Activated CD4-positive, alpha-beta T cell treated with anti-CD3 and anti-CD28 coated beads, Interleukin-2, amount 10 ng/mL, durations not matched to agents 24 days and 14 days (primary cell): ENCODE measurements around the gene PRKG1. TPM values are rescaled to one million over a fixed set of nuclear protein-coding genes. Genes with fewer than 3 reads are reported as not detected.

Source experiments
- DNase-seq: peaks from one replicate; pipeline ENCODE4 v3.0.0; 2022
- H3K27ac Mint-ChIP-seq: one replicate; pipeline ENCODE4 v1.8.0; 2022; ENCODE audit warnings: mild to moderate bottlenecking, mixed read lengths
- H3K27me3 Mint-ChIP-seq: one replicate; pipeline ENCODE4 v1.8.0; 2022; ENCODE audit warnings: mixed read lengths
- H3K36me3 Mint-ChIP-seq: one replicate; pipeline ENCODE4 v1.8.0; 2022; ENCODE audit warnings: low read depth, mild to moderate bottlenecking, mixed read lengths
- H3K4me1 Mint-ChIP-seq: one replicate; pipeline ENCODE4 v1.8.0; 2021; ENCODE audit warnings: mixed read lengths
- H3K4me3 Mint-ChIP-seq: one replicate; pipeline ENCODE4 v1.8.0; 2022; ENCODE audit warnings: mild to moderate bottlenecking, moderate library complexity, mixed read lengths
- H3K9me3 Mint-ChIP-seq: one replicate; pipeline ENCODE4 v1.8.0; 2021; ENCODE audit warnings: mixed read lengths
- intact Hi-C: fragments of 100-400 bp; cut with micrococcal nuclease; formaldehyde crosslinking; loops from one replicate; pipeline ENCODE4 v1.15.1; 2023
- total RNA-seq: library from RNA; stranded (reverse); gene quantifications from 2 replicates; pipeline ENCODE4 v1.2.3, GENCODE V29; 2022

Gene PRKG1
- total RNA-seq, 1 donor from 2014 or later = not detected

DNA sequence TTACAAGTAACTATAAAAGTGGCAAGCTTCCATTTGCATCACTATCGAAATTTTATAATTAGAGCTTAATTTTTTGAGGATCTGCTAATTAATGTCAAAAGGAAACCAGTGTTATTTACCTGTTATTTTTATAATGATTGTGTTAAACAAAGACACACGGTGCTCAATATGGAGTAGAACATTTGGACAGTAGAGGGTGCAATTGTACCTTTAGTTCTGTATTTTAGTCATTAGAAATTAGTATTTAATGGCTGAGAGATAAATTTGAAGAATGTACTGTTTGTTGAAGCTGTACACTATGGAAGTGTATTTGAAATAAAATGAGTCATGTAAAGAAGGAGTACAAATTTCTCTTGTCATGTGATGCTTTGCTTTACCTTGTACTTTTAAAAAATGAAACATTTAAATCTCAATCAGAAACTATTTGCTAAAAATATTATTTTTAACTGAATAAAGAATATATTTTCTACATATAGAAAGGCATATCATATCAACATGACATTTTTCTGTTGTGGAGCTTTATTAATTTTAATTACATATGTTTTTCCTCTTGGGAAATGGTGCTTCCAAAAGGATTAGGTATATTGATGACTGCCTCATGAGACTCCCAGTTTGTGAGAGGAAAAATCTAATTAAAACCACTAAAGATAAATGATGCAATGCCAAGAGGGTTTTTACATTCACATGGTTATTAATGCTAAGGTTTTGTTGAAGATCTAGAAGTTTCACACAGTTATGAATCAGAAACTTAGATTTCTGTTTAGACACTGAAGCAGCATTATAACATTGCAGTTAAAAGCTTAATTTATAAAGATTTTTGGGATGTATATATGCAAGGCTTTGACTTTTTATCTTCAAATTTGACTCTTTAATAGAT lies 10.4 kb upstream of the PRKG1 start:
- no peak for DNase-seq
- no peaks in the 10 kb centered on the region for H3K36me3 Mint-ChIP-seq
- peaks cover 7% of the 10 kb centered on the region for H3K27me3 Mint-ChIP-seq
- no peaks in the 10 kb centered on the region for H3K9me3 Mint-ChIP-seq
- no peaks in the 10 kb centered on the region for H3K4me1 Mint-ChIP-seq
- H3K4me3 Mint-ChIP-seq = no peak overlapping the region
- intact Hi-C loops = no loop called here
- H3K27ac Mint-ChIP-seq = no peak overlapping the region

DNA sequence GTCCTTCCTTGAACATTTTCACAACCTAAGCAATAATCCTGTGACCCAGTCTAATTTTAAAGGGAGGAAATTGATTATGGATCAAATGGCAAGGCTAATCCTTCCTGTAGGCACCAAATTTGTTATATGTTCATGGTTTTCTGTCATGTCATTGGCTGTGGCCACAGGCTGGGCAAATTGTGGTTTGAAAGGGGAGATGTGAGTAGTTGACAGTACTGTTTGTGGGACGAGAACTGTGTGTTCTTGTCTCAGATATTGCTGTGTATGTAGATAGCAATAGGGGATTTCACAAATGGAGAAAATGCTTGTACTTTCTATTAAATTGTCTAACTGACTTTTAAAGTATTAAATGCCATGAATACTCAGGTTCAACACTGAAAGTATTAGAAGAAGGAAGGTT lies 8.1 kb upstream of the PRKG1 start:
- intact Hi-C loops = no loop called here
- Mint-ChIP-seq H3K27ac (no peak overlapping the region), H3K4me3 (no peak overlapping the region), H3K27me3 (peaks cover 9% of the 10 kb centered on the region), H3K4me1 (no peaks in the 10 kb centered on the region), H3K36me3 (no peaks in the 10 kb centered on the region), H3K9me3 (no peaks in the 10 kb centered on the region)
- no peak for DNase-seq

DNA sequence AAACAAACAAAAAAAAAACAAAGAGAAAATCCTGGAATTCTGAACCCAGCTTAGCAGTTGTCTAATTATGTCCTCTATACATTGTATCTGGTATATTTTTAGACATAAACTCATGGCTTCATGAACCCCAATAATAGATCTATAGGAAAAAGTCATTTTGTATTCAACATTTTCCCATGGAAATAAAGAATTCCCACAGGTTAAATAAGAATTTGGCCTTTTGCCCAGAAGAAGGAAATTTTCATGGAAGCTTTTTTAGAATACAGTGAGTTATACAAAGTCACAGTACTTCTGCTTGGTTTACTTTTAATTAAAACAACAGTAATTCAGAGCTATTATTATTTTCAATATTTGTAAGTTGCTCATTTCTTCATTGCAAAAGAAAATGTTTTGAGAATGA lies 2.1 kb upstream of the PRKG1 start:
- Mint-ChIP-seq H3K9me3 (no peaks in the 10 kb centered on the region), H3K4me1 (peaks cover 5% of the 10 kb centered on the region), H3K27ac (no peak overlapping the region), H3K36me3 (no peaks in the 10 kb centered on the region), H3K4me3 (no peak overlapping the region), H3K27me3 (peaks cover 40% of the 10 kb centered on the region)
- intact Hi-C loops = no loop called here
- no peak for DNase-seq

DNA sequence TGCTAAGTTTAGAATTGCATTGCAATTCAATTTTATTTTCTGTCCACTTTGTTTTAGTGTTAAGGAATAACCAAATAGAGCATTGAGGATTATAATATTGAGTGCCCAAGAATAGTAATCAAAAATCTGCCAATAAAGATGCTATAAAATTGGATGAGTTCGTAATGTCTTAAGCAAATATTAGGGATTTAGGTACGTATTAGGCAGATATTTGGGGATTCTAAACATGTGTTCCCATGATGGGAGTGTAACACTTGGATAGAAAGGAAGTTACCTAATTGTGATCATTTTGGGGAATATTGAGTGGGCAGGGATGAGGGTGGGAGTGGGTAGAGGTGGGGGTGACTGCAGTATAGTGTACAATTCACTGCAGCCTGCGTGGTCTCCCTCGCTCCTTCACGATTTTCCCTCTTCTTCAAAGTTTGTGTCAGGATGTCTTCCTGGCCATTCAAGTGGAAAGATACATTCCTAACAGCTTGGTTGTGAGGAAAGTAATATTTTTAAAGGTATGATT lies 1.3 kb upstream of the PRKG1 start:
- no peaks in the 10 kb centered on the region for H3K36me3 Mint-ChIP-seq
- intact Hi-C loops = no loop called here
- no peak overlapping the region for H3K27ac Mint-ChIP-seq
- no peaks in the 10 kb centered on the region for H3K9me3 Mint-ChIP-seq
- H3K4me3 Mint-ChIP-seq = no peak overlapping the region
- DNase-seq = no peak
- peaks cover 42% of the 10 kb centered on the region for H3K27me3 Mint-ChIP-seq
- H3K4me1 Mint-ChIP-seq = peaks cover 5% of the 10 kb centered on the region

DNA sequence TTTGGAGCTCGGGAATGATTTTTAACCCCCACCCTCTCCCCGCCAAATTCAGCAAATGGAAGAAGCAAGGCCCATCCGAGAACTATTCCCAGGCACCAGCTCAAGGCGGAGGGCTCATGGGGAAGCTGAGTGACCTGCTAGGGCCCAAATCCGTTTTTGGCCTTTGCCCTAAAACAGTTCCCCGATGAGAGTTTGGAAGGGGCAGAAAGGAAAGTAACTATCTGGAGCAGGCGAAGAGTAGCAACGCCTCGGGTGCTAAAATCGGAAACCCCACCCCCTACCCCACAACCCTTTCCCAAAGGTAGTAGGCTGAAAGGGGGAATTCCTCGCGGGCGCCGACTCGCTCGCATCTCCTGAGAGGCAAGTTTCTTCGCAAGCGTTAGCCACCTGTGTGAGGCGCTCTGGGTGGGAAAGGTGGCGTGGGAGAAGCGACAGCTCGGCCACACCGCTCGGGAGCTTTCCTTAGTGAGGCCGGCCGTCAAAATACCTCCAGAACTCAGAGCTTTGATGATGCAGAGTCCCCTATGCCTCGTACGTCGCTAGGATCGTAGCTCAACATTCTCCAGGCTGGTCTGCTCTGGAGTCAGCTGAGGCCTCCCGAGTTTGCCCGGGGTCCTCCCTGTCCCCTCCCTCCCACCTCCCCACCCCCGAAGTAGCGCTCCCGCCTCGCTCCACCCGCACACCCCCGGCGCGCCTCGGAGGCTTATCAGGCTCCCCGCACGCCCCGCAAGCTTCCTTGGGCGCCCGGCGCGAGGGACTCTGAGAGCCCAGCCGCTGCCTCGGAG lies 642 bp upstream of the PRKG1 start:
- intact Hi-C loops = no loop called here
- Mint-ChIP-seq H3K4me3 (peak overlapping the region; percentile 68), H3K9me3 (no peaks in the 10 kb centered on the region), H3K36me3 (no peaks in the 10 kb centered on the region), H3K27me3 (peaks cover 42% of the 10 kb centered on the region), H3K4me1 (peaks cover 5% of the 10 kb centered on the region), H3K27ac (no peak overlapping the region)
- DNase-seq = no peak

DNA sequence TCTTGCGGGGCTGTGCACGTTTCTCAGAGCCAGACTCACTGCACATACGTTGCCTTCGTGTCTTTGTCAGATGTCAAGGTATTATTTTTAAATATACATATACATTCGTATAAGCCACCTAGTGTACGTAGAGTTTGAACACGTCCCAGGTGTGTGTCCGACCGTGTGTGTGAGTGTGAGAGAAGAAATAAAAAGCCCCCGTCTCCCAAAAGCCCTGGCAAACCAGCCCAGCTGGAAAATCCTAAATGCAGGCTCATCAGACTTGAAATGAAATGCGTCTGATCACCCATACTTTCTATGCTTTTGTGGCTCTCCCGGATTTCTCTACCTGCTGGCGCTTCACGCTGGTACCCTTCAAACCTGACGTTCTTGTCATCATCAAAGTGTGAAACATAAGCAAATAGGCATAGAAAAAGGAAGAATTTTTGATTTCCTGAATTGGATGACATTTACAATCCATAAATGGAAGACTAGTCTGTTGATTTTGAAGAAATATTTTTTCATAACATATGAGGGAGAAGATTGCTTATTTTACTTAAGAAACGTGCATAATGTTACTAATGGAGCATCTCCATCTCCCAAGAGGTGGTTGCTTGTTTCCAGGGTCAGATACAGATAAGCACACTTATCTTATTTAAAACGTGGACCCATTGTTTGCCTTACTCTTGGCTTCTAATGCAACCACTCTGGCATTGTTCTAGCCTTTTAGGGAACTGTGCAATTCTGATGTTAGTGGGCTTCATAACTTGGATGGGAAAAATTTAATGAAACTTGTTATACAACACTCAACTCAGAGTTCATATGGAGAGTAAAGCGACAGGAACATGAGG lies 971 bp downstream of the PRKG1 start:
- Mint-ChIP-seq H3K4me3 (no peak overlapping the region), H3K27ac (no peak overlapping the region), H3K36me3 (no peaks in the 10 kb centered on the region), H3K27me3 (peaks cover 42% of the 10 kb centered on the region), H3K9me3 (no peaks in the 10 kb centered on the region), H3K4me1 (peaks cover 5% of the 10 kb centered on the region)
- no peak for DNase-seq
- intact Hi-C loops = no loop called here

DNA sequence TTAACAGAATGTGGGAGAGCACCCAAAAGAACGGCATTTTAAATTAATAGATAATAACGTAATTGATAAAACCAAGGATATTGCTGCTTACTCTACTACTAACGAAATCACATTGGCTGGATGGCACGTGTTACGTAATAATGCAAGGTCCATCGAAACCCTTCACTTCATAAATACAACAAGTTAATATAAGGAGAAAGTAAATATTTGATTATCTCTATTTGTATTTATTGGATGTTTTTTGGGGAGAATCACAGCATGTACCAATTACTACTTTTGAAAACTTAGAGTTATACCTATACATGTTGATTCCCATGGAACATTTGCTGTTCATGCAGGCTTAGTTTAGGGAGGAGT lies 1.6 kb downstream of the PRKG1 start:
- H3K4me3 Mint-ChIP-seq = no peak overlapping the region
- DNase-seq = no peak
- H3K27ac Mint-ChIP-seq = no peak overlapping the region
- H3K27me3 Mint-ChIP-seq = peaks cover 42% of the 10 kb centered on the region
- no peaks in the 10 kb centered on the region for H3K9me3 Mint-ChIP-seq
- intact Hi-C loops = no loop called here
- peaks cover 5% of the 10 kb centered on the region for H3K4me1 Mint-ChIP-seq
- H3K36me3 Mint-ChIP-seq = no peaks in the 10 kb centered on the region

DNA sequence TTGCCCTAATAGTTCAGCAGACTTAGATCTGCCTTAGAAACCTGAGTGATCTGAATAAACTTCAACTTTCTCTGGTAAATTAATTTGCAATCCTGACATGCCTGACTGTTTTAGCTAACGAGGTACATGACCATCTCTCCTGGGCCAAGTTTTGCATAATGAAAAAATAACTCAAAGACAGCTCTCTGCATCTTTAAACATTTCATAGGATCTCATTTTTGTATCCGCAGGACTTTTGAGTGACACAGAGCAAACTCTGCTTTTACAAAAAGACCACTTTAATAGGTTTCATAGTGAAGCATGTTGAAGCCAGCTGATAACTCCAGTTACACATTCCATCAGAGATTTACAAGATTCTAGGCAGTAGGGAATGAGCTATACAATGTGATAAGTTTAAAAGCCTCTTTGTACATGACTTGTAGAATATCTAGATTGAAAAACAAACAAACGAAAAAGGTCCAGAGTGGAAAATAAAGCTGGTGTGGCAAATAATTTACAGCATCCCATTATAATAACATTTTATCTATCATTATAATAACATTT lies 2.1 kb downstream of the PRKG1 start:
- intact Hi-C loops = no loop called here
- no peaks in the 10 kb centered on the region for H3K36me3 Mint-ChIP-seq
- H3K27me3 Mint-ChIP-seq = peaks cover 40% of the 10 kb centered on the region
- no peak overlapping the region for H3K4me3 Mint-ChIP-seq
- no peak for DNase-seq
- H3K27ac Mint-ChIP-seq = no peak overlapping the region
- H3K9me3 Mint-ChIP-seq = no peaks in the 10 kb centered on the region
- H3K4me1 Mint-ChIP-seq = peaks cover 5% of the 10 kb centered on the region

DNA sequence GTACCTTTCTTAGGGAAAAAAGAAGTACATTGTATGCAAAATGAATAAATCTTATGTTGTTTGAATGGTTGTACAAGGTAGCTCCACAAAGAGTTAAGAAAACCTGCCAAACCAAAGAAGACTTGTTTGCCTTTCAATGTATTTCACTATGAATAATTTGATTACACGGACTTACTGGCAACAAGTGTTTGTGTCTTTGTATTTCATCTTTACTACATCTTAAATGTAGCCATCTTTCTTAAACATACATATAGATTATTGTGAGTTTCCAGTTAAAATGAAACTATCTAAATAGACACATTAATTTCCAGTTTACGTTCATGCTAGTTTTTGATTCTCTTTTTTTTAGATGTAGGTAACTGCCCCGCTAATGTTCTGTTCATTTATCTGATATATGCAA lies 2.8 kb downstream of the PRKG1 start:
- Mint-ChIP-seq H3K27me3 (peaks cover 40% of the 10 kb centered on the region), H3K4me1 (peaks cover 5% of the 10 kb centered on the region), H3K4me3 (no peak overlapping the region), H3K36me3 (no peaks in the 10 kb centered on the region), H3K27ac (no peak overlapping the region), H3K9me3 (no peaks in the 10 kb centered on the region)
- intact Hi-C loops = no loop called here
- DNase-seq = no peak

DNA sequence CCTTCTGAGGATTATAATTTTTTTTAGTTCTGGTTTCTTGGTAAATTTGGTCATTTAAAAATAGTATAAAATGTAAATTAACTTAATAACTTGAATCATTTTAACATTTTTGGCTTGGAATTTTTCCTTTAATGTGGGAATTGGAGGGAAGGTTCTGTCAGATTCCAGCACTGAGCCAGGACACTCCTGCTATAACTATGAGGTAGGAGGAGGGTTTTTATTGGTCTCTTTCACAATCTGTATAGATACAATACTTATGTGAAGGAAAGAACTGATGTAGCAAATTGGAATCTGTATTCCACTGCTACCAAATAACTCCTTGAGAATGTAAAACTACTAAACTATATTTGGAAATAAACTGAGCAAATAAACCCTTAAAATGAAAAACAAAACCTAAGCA lies 3.2 kb downstream of the PRKG1 start:
- peaks cover 40% of the 10 kb centered on the region for H3K27me3 Mint-ChIP-seq
- H3K9me3 Mint-ChIP-seq = no peaks in the 10 kb centered on the region
- no peaks in the 10 kb centered on the region for H3K36me3 Mint-ChIP-seq
- no peak overlapping the region for H3K27ac Mint-ChIP-seq
- peaks cover 5% of the 10 kb centered on the region for H3K4me1 Mint-ChIP-seq
- no peak for DNase-seq
- H3K4me3 Mint-ChIP-seq = no peak overlapping the region
- intact Hi-C loops = no loop called here

DNA sequence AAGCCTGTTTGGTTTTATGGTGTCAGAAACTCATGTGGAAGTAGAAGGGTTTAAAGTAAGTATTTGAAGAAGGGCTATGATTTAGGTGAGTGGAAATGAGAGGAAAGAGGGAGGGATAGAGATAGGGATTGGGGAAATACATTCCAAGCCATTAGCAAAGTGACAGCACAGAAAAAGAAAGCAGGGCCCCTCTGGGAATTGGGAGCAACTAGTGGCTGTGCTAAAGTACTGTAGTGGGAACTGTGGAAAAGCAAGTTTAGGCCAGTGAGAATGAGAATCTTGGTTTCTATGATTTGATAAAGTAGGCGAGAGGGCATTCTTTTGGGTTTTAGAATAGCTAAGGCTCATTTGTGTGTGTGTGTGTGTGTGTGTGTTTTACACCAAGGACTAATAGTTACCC lies 5.0 kb downstream of the PRKG1 start:
- Mint-ChIP-seq H3K27me3 (peaks cover 24% of the 10 kb centered on the region), H3K4me3 (no peak overlapping the region), H3K27ac (no peak overlapping the region), H3K4me1 (peaks cover 1% of the 10 kb centered on the region), H3K36me3 (no peaks in the 10 kb centered on the region), H3K9me3 (no peaks in the 10 kb centered on the region)
- DNase-seq = no peak
- intact Hi-C loops = no loop called here

DNA sequence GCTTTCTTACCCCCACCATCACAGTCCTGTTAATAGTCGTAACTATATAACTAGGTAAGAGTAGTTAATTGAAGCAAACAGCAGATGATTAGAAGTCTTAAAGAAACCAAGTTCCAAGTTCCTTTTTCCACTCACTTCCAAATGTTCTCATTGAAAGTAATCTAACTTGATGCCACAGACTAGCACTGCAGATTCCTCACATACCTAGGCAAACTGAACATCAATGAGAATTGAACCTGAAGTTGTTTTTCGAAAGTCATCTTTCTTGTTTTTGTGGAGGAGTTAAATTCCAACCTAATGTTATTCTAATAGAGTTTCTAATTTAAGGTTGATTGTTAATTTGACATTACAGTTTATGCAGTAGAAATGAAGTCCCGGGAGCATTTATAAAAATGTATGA lies 5.5 kb downstream of the PRKG1 start:
- intact Hi-C loops = no loop called here
- no peaks in the 10 kb centered on the region for H3K36me3 Mint-ChIP-seq
- H3K4me1 Mint-ChIP-seq = no peaks in the 10 kb centered on the region
- H3K27ac Mint-ChIP-seq = no peak overlapping the region
- no peaks in the 10 kb centered on the region for H3K9me3 Mint-ChIP-seq
- H3K27me3 Mint-ChIP-seq = peaks cover 20% of the 10 kb centered on the region
- no peak for DNase-seq
- H3K4me3 Mint-ChIP-seq = no peak overlapping the region

DNA sequence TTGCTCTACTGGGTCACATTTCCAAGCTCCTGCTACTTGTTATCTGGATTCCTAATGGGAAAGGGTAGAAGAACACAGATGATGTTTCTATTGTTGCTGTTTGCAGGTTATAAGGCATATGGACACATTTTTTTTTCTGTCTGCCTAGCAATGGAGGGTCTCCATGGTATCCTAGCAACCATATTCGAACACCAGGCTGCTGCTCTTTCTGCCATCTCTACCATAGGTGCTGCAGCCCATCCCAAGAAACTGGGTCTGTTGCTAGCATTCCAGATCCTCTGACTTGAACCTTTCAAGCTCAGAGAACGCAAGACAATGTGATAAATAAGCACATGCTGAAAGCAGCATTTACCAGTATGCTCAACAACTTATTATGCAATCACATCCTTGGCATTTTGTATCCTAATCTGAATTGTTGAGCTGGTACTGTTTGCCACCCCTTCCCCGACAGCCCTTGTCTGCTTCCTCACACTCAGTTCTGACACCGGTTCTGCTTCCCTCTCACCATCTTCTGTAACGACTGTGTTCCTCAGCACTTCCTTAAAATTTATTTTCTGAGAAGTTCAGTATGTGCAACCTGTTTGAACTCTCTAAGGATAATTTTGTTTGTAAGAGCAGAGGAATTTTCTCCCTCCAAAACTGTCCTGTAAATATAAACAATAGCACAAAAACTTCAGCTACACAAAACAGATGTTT lies 6.2 kb downstream of the PRKG1 start:
- Mint-ChIP-seq H3K27ac (no peak overlapping the region), H3K36me3 (no peaks in the 10 kb centered on the region), H3K27me3 (peaks cover 13% of the 10 kb centered on the region), H3K4me1 (no peaks in the 10 kb centered on the region), H3K9me3 (no peaks in the 10 kb centered on the region), H3K4me3 (no peak overlapping the region)
- intact Hi-C loops = no loop called here
- DNase-seq = no peak
